ENCODE measurements around the gene GSTO2. TPM values are rescaled to one million over a fixed set of nuclear protein-coding genes. Genes with fewer than 3 reads are reported as not detected.

GSTO2 gene
- total RNA-seq, 2 experiments from 2014 or later, result 1.6 TPM

DNA sequence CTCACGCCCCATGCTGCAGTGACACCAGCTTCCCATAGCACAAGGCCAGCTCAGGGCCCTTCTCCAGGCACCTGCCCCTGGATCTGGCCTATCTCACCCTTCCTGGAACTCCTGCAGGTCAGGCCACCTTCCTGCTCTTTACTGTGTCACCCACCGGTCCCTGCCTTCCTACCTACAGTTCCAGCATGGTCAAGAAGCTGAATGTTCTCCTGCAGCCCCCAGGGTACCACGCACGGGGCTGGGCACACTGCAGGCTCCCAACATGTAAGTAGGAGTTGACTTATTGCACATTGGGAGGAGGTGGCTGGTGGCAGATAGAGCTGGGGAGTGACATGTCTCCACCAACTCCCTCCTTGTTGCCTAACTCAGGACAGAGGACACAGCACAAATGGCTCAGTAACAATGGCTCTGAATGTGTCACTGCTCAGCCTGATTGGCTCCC is 54.8 kb downstream of the GSTO2 start:
- Histone ChIP-seq H4K20me1 (ENCODE audit: insufficient read depth, low read length) (peaks cover 19% of the 10 kb centered on the region; the same call in 1 of the 2 replicates), H3K79me2 (ENCODE audit: insufficient read depth, low read depth, low read length) (peaks cover 74% of the 10 kb centered on the region), H3K4me3 (ENCODE audit: low read depth, low read length, poor library complexity, severe bottlenecking) (no peak overlapping the region), H3K4me2 (ENCODE audit: low read length) (peak overlapping the region; percentile 67; the same call in 1 of the 2 replicates), H3K27ac (ENCODE audit: low read depth, low read length, poor library complexity, severe bottlenecking) (no peak overlapping the region), H3K9me3 (ENCODE audit: low read length) (no peaks in the 10 kb centered on the region), H2AFZ (ENCODE audit: low read length) (no peak overlapping the region), H3K9me2 (ENCODE audit: insufficient read depth, low read length) (no peaks in the 10 kb centered on the region), H3K4me1 (ENCODE audit: insufficient read depth, low read length, poor library complexity, severe bottlenecking) (peaks cover 63% of the 10 kb centered on the region), H3K36me3 (ENCODE audit: insufficient read depth, low read length) (no peaks in the 10 kb centered on the region)
- ChIA-PET POLR2A (interaction anchor here (1.7 to 3.5 kb wide), 2 partner anchors 12 to 15 kb away, joined by 12 to 22 read pairs; partner anchors contain the start of gene ITPRIP), CTCF (ENCODE audit: unreplicated experiment) (interaction anchor here (1.0 kb wide), 1 partner anchor 18 kb away, joined by 3 read pairs; no protein-coding TSS in a partner anchor)
- DNase-seq (ENCODE audit: low spot score), result no peak
- intact Hi-C loops (cut with micrococcal nuclease; ENCODE audit: unreplicated experiment), result no loop called here
- no peak for TF ChIP-seq EZH2phosphoT487 (IDR thresholded peaks at IDR 0.05; ENCODE audit: borderline replicate concordance, low read depth, low read length)
- TF ChIP-seq, protein P1, sequence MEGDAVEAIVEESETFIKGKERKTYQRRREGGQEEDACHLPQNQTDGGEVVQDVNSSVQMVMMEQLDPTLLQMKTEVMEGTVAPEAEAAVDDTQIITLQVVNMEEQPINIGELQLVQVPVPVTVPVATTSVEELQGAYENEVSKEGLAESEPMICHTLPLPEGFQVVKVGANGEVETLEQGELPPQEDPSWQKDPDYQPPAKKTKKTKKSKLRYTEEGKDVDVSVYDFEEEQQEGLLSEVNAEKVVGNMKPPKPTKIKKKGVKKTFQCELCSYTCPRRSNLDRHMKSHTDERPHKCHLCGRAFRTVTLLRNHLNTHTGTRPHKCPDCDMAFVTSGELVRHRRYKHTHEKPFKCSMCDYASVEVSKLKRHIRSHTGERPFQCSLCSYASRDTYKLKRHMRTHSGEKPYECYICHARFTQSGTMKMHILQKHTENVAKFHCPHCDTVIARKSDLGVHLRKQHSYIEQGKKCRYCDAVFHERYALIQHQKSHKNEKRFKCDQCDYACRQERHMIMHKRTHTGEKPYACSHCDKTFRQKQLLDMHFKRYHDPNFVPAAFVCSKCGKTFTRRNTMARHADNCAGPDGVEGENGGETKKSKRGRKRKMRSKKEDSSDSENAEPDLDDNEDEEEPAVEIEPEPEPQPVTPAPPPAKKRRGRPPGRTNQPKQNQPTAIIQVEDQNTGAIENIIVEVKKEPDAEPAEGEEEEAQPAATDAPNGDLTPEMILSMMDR (conservative IDR thresholded peaks at IDR 0.05; ENCODE audit: low read length), result no peak
- BruUV-seq (replicated peaks), result no TSS peak

- Histone ChIP-seq H3K4me3 (ENCODE audit: low read depth, low read length, poor library complexity, severe bottlenecking) (no peak overlapping the region), H3K9me2 (ENCODE audit: insufficient read depth, low read length) (no peaks in the 10 kb centered on the region), H3K4me2 (ENCODE audit: low read length) (peak overlapping the region; percentile 67; the same call in 1 of the 2 replicates), H2AFZ (ENCODE audit: low read length) (no peak overlapping the region), H4K20me1 (ENCODE audit: insufficient read depth, low read length) (peaks cover 23% of the 10 kb centered on the region), H3K27ac (ENCODE audit: low read depth, low read length, poor library complexity, severe bottlenecking) (no peak overlapping the region), H3K4me1 (ENCODE audit: insufficient read depth, low read length, poor library complexity, severe bottlenecking) (peaks cover 64% of the 10 kb centered on the region), H3K79me2 (ENCODE audit: insufficient read depth, low read depth, low read length) (peaks cover 75% of the 10 kb centered on the region), H3K9me3 (ENCODE audit: low read length) (no peaks in the 10 kb centered on the region), H3K36me3 (ENCODE audit: insufficient read depth, low read length) (no peaks in the 10 kb centered on the region)
- intact Hi-C loops (cut with micrococcal nuclease; ENCODE audit: unreplicated experiment), result no loop called here
- no peak for DNase-seq (ENCODE audit: low spot score)
- CTCF ChIA-PET (ENCODE audit: unreplicated experiment), result interaction anchor here (1.0 kb wide), 1 partner anchor 18 kb away, joined by 3 read pairs; no protein-coding TSS in a partner anchor
- BruUV-seq (replicated peaks), result no TSS peak
- no peak for TF ChIP-seq EZH2phosphoT487 (IDR thresholded peaks at IDR 0.05; ENCODE audit: borderline replicate concordance, low read depth, low read length)
- TF ChIP-seq, protein P1 (conservative IDR thresholded peaks at IDR 0.05; ENCODE audit: low read length), result no peak
- POLR2A ChIA-PET, result interaction anchor here (1.7 to 3.5 kb wide), 2 partner anchors 12 to 14 kb away, joined by 12 to 22 read pairs; partner anchors contain the start of gene ITPRIP
Measured at GRCh38 chr10:104324221-104324686, 55.3 kb downstream of the GSTO2 start.

DNA sequence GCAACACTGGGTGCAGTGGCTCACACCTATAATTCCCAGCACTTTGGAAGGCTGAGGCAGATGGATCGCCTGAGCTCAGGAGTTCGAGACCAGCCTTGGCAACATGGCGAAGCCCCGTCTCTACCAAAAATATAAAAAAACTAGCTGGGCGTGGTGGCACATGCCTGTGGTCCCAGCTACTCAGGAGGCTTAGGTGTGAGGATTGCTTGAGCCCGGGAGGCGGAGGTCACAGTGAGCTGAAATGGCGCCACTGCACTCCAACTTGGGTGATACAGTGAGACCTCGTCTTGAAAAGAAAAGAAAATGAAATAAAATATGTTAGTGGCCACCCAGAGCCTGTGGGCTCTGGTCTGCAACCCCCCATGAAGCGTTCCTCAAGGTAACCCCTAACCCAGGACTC is 55.9 kb downstream of the GSTO2 start:
- Histone ChIP-seq H3K27ac (ENCODE audit: low read depth, low read length, poor library complexity, severe bottlenecking) (no peak overlapping the region), H4K20me1 (ENCODE audit: insufficient read depth, low read length) (peaks cover 27% of the 10 kb centered on the region), H2AFZ (ENCODE audit: low read length) (no peak overlapping the region), H3K4me2 (ENCODE audit: low read length) (no peak overlapping the region), H3K9me3 (ENCODE audit: low read length) (no peaks in the 10 kb centered on the region), H3K4me3 (ENCODE audit: low read depth, low read length, poor library complexity, severe bottlenecking) (no peak overlapping the region), H3K9me2 (ENCODE audit: insufficient read depth, low read length) (no peaks in the 10 kb centered on the region), H3K4me1 (ENCODE audit: insufficient read depth, low read length, poor library complexity, severe bottlenecking) (peaks cover 64% of the 10 kb centered on the region), H3K36me3 (ENCODE audit: insufficient read depth, low read length) (peaks cover 6% of the 10 kb centered on the region; the same call in 1 of the 2 replicates), H3K79me2 (ENCODE audit: insufficient read depth, low read depth, low read length) (peaks cover 75% of the 10 kb centered on the region)
- TF ChIP-seq, protein P1 (conservative IDR thresholded peaks at IDR 0.05; ENCODE audit: low read length), result no peak
- TF ChIP-seq EZH2phosphoT487 (IDR thresholded peaks at IDR 0.05; ENCODE audit: borderline replicate concordance, low read depth, low read length), result no peak
- DNase-seq (ENCODE audit: low spot score), result no peak
- no TSS peak for BruUV-seq (replicated peaks)
- CTCF ChIA-PET (ENCODE audit: unreplicated experiment), result no interaction called here
- intact Hi-C loops (cut with micrococcal nuclease; ENCODE audit: unreplicated experiment), result no loop called here
- POLR2A ChIA-PET, result interaction anchor here (1.7 kb wide), 1 partner anchor 14 kb away, joined by 12 read pairs; the partner anchor contains the start of gene ITPRIP
